HCT116 (cell line): Measurements from ENCODE around the gene NCBP3. TPM values are rescaled to one million over a fixed set of nuclear protein-coding genes. Genes with fewer than 3 reads are reported as not detected.

ENCODE experiments used
- ATAC-seq: fragments of 200-7000 bp; cut with Tn5 transposase; 2 replicates; pipeline ENCODE4 v1.9.1; 2020; ENCODE audit warnings: mild to moderate bottlenecking, moderate library complexity
- BruUV-seq: library from RNA; stranded (reverse); fragments of 400-500 nt; replicated peaks from 2 replicates; lab custom pipeline; 2021; lab: Mats Ljungman, UMichigan
- CTCF ChIA-PET: fragments of 300-600 bp; sonication (Branson Sonifier 250); formaldehyde crosslinking; loops from one replicate; lab custom pipeline; 2021; ENCODE audit warnings: antibody characterized with exemption; lab: Charles Lee
- POLR2A ChIA-PET: fragments of 300-600, 350-600 bp; sonication (Branson Sonifier 250); formaldehyde crosslinking; loops from one replicate; lab custom pipeline; 2021; ENCODE audit warnings: antibody characterized with exemption; lab: Charles Lee
- RAD21 ChIA-PET, 2 experiments: fragments of 300-600 bp; sonication (Branson Sonifier 250); formaldehyde crosslinking; loops; one replicate each; lab custom pipeline; 2023; ENCODE audit warnings: low total read pairs in 2 of 2; ENCODE audit not compliant: uncharacterized antibody in 2 of 2, unreplicated experiment in 2 of 2, low non-redundant PET in 1 of 2; lab: Charles Lee
- DNase-seq: peaks from one replicate; pipeline ENCODE4 v3.0.0-alpha.2; 2010; ENCODE audit warnings: low read depth, low spot score
- H2AFZ ChIP-seq: fragments of 200-600 bp; shearing (Covaris generic), sonication (generic); 2 replicates; pipeline ENCODE4 v1.6.1; 2017; ENCODE audit warnings: low read depth, mixed run types, mixed read lengths, antibody characterized with exemption, low read length; ENCODE audit not compliant: poor library complexity, severe bottlenecking
- H3K27ac ChIP-seq: 2 replicates; pipeline ENCODE4 v1.5.1; 2012; ENCODE audit warnings: low read depth, low read length
- H3K27me3 ChIP-seq: fragments of 200-600 bp; sonication (generic); 2 replicates; pipeline ENCODE4 v1.6.1; 2016; ENCODE audit warnings: mixed run types, low read length, mixed read lengths; ENCODE audit not compliant: insufficient read depth
- H3K36me3 ChIP-seq, 2 experiments: fragments of 200-500 bp in 1 of 2; fragments of 200-600 bp in 1 of 2; sonication (Bioruptor generic) in 1 of 2; sonication (generic) in 1 of 2; 2 replicates each; pipeline versions ENCODE4 v1.5.1 to v1.6.1; 2014 to 2016; ENCODE audit warnings: low read length in 2 of 2, inconsistent platforms in 1 of 2, mixed read lengths in 1 of 2, mixed run types in 1 of 2; ENCODE audit not compliant: insufficient read depth in 2 of 2, control insufficient read depth in 1 of 2
- H3K4me1 ChIP-seq, 2 experiments: fragments of 200-600 bp in 1 of 2; sonication (generic) in 1 of 2; 2 replicates each; pipeline versions ENCODE4 v1.5.1 to v1.6.1; 2012 to 2017; ENCODE audit warnings: low read length in 2 of 2, inconsistent platforms in 1 of 2, mild to moderate bottlenecking in 1 of 2, mixed read lengths in 1 of 2, mixed run types in 1 of 2, moderate library complexity in 1 of 2; ENCODE audit not compliant: insufficient read depth in 2 of 2, control insufficient read depth in 1 of 2
- H3K4me2 ChIP-seq: fragments of 200-600 bp; sonication (generic); 2 replicates; pipeline ENCODE4 v1.6.1; 2017; ENCODE audit warnings: mixed run types, low read length, mixed read lengths
- H3K4me3 ChIP-seq, 2 experiments: fragments of 200-600 bp in 1 of 2; sonication (generic) in 1 of 2; replicated peaks in 1 of 2; 2 replicates each; pipeline ENCODE4 v1.5.1; 2011 to 2016; ENCODE audit warnings: low read length in 2 of 2, control low read depth in 1 of 2, low read depth in 1 of 2, mild to moderate bottlenecking in 1 of 2, mixed read lengths in 1 of 2, mixed run types in 1 of 2
- H3K79me2 ChIP-seq: fragments of 200-600 bp; sonication (generic); 2 replicates; pipeline ENCODE4 v1.6.1; 2017; ENCODE audit warnings: mild to moderate bottlenecking, mixed run types, low read length, moderate library complexity, mixed read lengths; ENCODE audit not compliant: insufficient read depth
- H3K9ac ChIP-seq: fragments of 200-600 bp; sonication (generic); 2 replicates; pipeline ENCODE4 v1.6.1; 2016; ENCODE audit warnings: low read length, mixed read lengths
- H3K9me2 ChIP-seq: fragments of 200-600 bp; sonication (generic), shearing (Covaris generic); 2 replicates; pipeline ENCODE4 v1.6.1; 2017; ENCODE audit warnings: mixed run types, mild to moderate bottlenecking, moderate library complexity; ENCODE audit not compliant: insufficient read depth
- H3K9me3 ChIP-seq, 2 experiments: fragments of 200-500 bp in 1 of 2; fragments of 200-600 bp in 1 of 2; sonication (Bioruptor generic) in 1 of 2; sonication (generic) in 1 of 2; 2 replicates each; pipeline ENCODE4 v1.6.1; 2014 to 2017; ENCODE audit warnings: low read length in 2 of 2, mixed read lengths in 2 of 2, inconsistent platforms in 1 of 2, low read depth in 1 of 2, mild to moderate bottlenecking in 1 of 2, mixed run types in 1 of 2, moderate library complexity in 1 of 2; ENCODE audit not compliant: control insufficient read depth in 1 of 2, insufficient read depth in 1 of 2
- H4K20me1 ChIP-seq: fragments of 200-600 bp; sonication (generic), shearing (Covaris generic); 2 replicates; pipeline ENCODE4 v1.6.1; 2017; ENCODE audit warnings: mixed run types, mild to moderate bottlenecking, moderate library complexity; ENCODE audit not compliant: insufficient read depth
- CTCF ChIP-seq, 3 experiments: fragments of 200-600 bp in 1 of 3; sonication (generic) in 1 of 3; IDR thresholded peaks in 2 of 3; conservative IDR thresholded peaks in 1 of 3; 2 replicates each; pipeline ENCODE4 v1.5.1; 2012 to 2017; ENCODE audit warnings: low read depth in 2 of 3, low read length in 2 of 3, antibody characterized with exemption in 1 of 3, borderline replicate concordance in 1 of 3, control low read depth in 1 of 3, mild to moderate bottlenecking in 1 of 3, mixed read lengths in 1 of 3, mixed run types in 1 of 3, moderate library complexity in 1 of 3; ENCODE audit not compliant: insufficient read depth in 1 of 3
- EZH2 ChIP-seq: fragments of 200-600 bp; sonication (generic); IDR thresholded peaks from 2 replicates; pipeline ENCODE4 v1.6.1; 2017; ENCODE audit warnings: antibody characterized with exemption, mixed run types
- FOSL1 ChIP-seq: IDR thresholded peaks from 2 replicates; pipeline ENCODE4 v1.6.1; 2012; ENCODE audit warnings: low read depth
- JUND ChIP-seq: IDR thresholded peaks from 2 replicates; pipeline ENCODE4 v1.6.1; 2012
- ZBTB33 ChIP-seq: IDR thresholded peaks from 2 replicates; pipeline ENCODE4 v1.6.1; 2011; ENCODE audit warnings: mild to moderate bottlenecking, low read length, moderate library complexity; ENCODE audit not compliant: insufficient replicate concordance; ENCODE audit errors: extremely low read depth
- intact Hi-C: fragments of 100-400 bp; cut with micrococcal nuclease; formaldehyde crosslinking; loops from 2 replicates; pipeline ENCODE4 v1.10.0; 2022
- total RNA-seq: library from RNA; stranded (reverse); gene quantifications from one replicate; pipeline ENCODE4 v1.2.1, GENCODE V29; 2021; ENCODE audit not compliant: unreplicated experiment

The NCBP3 gene
- total RNA-seq, 1 experiment from 2014 or later = 46.5 TPM

GRCh38 chr17:3773511-3773910 is 72.5 kb downstream of the NCBP3 start:
- CTCF ChIA-PET = interaction anchor here (1.2 kb wide), 1 partner anchor 35 kb away, joined by 4 read pairs; no protein-coding TSS in a partner anchor

GRCh38 chr17:3772764-3773163 is 73.3 kb downstream of the NCBP3 start:
- ChIA-PET RAD21 (no interaction called here), CTCF (interaction anchor here (2.0 kb wide), 1 partner anchor 35 kb away, joined by 12 read pairs; no protein-coding TSS in a partner anchor), POLR2A (no interaction called here)
- no peak overlapping the region for H3K4me2 ChIP-seq
- H3K9me2 ChIP-seq = no peaks in the 10 kb centered on the region
- H3K9ac ChIP-seq = no peak overlapping the region
- H3K79me2 ChIP-seq = no peaks in the 10 kb centered on the region
- no TSS peak for BruUV-seq
- no peaks in the 10 kb centered on the region for H3K36me3 ChIP-seq
- H4K20me1 ChIP-seq = no peaks in the 10 kb centered on the region
- H3K27me3 ChIP-seq = no peaks in the 10 kb centered on the region
- peak; percentile 69 for ATAC-seq
- intact Hi-C loops = no loop called here
- peaks cover 0 to 15% of the 10 kb centered on the region in 2 experiments; a peak in 2 of 4 replicates for H3K4me1 ChIP-seq
- DNase-seq = no peak
- no peak overlapping the region for H2AFZ ChIP-seq
- no peak overlapping the region for H3K27ac ChIP-seq
- no peak overlapping the region for H3K4me3 ChIP-seq
- TF ChIP-seq EZH2 (no peak), CTCF (IDR thresholded peaks at IDR 0.05 in 2 of 3, conservative IDR thresholded peaks at IDR 0.05 in 1 of 3; ENCODE audit: borderline replicate concordance in 1 of 3, insufficient read depth in 1 of 3, low read depth in 2 of 3, low read length in 2 of 3) (peak in 1 of 3 experiments; percentile 28; a peak in 1 of 6 replicates)
- no peaks in the 10 kb centered on the region for H3K9me3 ChIP-seq

More at GRCh38 chr17:3773511-3773910, 72.5 kb downstream of the NCBP3 start:
- Histone ChIP-seq H3K27me3 (no peaks in the 10 kb centered on the region), H3K36me3 (no peaks in the 10 kb centered on the region), H3K4me2 (peak overlapping the region; percentile 44), H3K79me2 (no peaks in the 10 kb centered on the region), H3K4me3 (no peak overlapping the region), H3K9ac (peak overlapping the region; percentile 14; the same call in 1 of the 2 replicates), H3K27ac (no peak overlapping the region), H3K9me3 (no peaks in the 10 kb centered on the region), H4K20me1 (no peaks in the 10 kb centered on the region), H3K4me1 (peaks cover 0 to 15% of the 10 kb centered on the region in 2 experiments; a peak in 2 of 4 replicates), H2AFZ (no peak overlapping the region), H3K9me2 (no peaks in the 10 kb centered on the region)
- no peak for DNase-seq
- ChIA-PET POLR2A (no interaction called here), RAD21 (no interaction called here)
- peak; percentile 77 for ATAC-seq
- TF ChIP-seq JUND = 0 out of 2 replicates have a peak, but pooled peaks have one; percentile 9
- TF ChIP-seq FOSL1 = peak; percentile 32
- TF ChIP-seq ZBTB33 = no peak
- intact Hi-C loops = no loop called here
- BruUV-seq = no TSS peak
